Cardiac fibroblast (primary cell): ENCODE measurements around the gene ZNF385B.

Source experiments
- DNase-seq, 2 donors: peaks; one replicate each; pipeline versions ENCODE4 v3.0.0 to v3.0.0-alpha.2; 2010; ENCODE audit warnings: low read depth in 2 of 2
- H3K4me3 ChIP-seq, 2 donors: replicated peaks in 1 of 2; 1 replicate in 1 of 2; 2 replicates in 1 of 2; pipeline ENCODE4 v1.5.1; 2011; ENCODE audit warnings: low read depth in 2 of 2, low read length in 2 of 2, mild to moderate bottlenecking in 2 of 2, moderate library complexity in 1 of 2
- CTCF ChIP-seq: IDR thresholded peaks from one replicate; pipeline ENCODE4 v1.5.1; 2011; ENCODE audit warnings: low read depth, mild to moderate bottlenecking, low read length, inconsistent platforms

The ZNF385B gene

GRCh38 chr2:179550214-179550613 lies 311.2 kb downstream of the ZNF385B start:
- no peak for DNase-seq
- TF ChIP-seq CTCF = no peak
- H3K4me3 ChIP-seq = no peak overlapping the region

GRCh38 chr2:179546656-179547055 lies 314.8 kb downstream of the ZNF385B start:
- no peak for TF ChIP-seq CTCF
- no peak overlapping the region for H3K4me3 ChIP-seq
- DNase-seq = no peak

GRCh38 chr2:179545024-179545423 lies 316.4 kb downstream of the ZNF385B start:
- no peak for DNase-seq
- TF ChIP-seq CTCF = no peak
- no peak overlapping the region for H3K4me3 ChIP-seq

GRCh38 chr2:179543361-179543901 lies 318.0 kb downstream of the ZNF385B start:
- no peak for TF ChIP-seq CTCF
- no peak overlapping the region for H3K4me3 ChIP-seq
- DNase-seq = peak in 1 of 2 donors; percentile 11

- H3K4me3 ChIP-seq = no peak overlapping the region
- DNase-seq = no peak
- TF ChIP-seq CTCF = no peak
Measured at GRCh38 chr2:179541586-179541985, 319.8 kb downstream of the ZNF385B start.

GRCh38 chr2:179539124-179539511 lies 322.3 kb downstream of the ZNF385B start:
- DNase-seq = no peak
- no peak for TF ChIP-seq CTCF
- H3K4me3 ChIP-seq = no peak overlapping the region
